Measurements from ENCODE around the gene EPS8L3.

DNA sequence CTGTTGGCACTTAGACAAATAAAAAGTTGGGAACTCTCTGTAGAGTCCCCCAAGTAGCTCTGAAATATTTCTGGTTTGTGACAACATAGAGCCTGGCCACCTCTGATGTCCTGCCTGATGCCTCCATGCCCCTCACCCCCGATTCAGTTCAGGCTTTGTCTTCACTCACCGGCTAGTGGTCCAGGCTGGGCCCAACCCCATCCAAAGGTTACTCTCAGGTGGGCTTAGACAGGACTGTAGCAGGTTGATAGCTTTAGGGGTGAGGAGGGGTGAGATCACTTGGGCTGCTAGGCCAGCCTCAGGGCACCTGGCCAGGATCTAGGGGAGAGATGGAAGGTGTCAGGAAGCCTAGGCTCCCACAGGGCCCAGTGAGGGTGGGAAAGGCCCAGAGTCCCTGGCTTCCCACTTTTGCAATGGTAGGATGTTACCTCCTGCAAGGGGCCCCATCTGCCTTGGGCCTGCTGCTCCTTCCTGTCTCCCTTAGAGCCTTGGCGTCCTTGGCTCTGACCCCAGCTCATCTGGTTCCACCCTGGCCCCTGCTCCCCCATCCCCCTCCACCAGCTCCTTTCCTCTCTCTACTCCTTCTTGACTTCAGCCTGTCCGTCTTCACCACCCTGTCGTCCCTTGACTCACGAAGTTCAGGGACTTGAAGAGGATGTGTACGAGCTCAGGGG is 6.7 kb downstream of the EPS8L3 start:
- TF ChIP-seq EZH2phosphoT487 (IDR thresholded peaks at IDR 0.05; ENCODE audit: borderline replicate concordance) (no peak), SP1 (IDR thresholded peaks at IDR 0.05; ENCODE audit: low read depth) (no peak)

Measured in HCT116 (cell line).